Endothelial cell of umbilical vein (primary cell): ENCODE measurements around the gene RNASE13.

ENCODE experiments used
- EZH2 ChIP-seq: IDR thresholded peaks from 2 replicates; pipeline ENCODE4 v1.6.1; 2012; ENCODE audit warnings: borderline replicate concordance, low read depth, mild to moderate bottlenecking, moderate library complexity, low read length, inconsistent platforms; ENCODE audit not compliant: severe bottlenecking
- POLR2A ChIP-seq: IDR thresholded peaks from 2 replicates; pipeline ENCODE4 v1.6.1; 2012; ENCODE audit warnings: low read depth, mild to moderate bottlenecking, control low read depth, low read length

DNA sequence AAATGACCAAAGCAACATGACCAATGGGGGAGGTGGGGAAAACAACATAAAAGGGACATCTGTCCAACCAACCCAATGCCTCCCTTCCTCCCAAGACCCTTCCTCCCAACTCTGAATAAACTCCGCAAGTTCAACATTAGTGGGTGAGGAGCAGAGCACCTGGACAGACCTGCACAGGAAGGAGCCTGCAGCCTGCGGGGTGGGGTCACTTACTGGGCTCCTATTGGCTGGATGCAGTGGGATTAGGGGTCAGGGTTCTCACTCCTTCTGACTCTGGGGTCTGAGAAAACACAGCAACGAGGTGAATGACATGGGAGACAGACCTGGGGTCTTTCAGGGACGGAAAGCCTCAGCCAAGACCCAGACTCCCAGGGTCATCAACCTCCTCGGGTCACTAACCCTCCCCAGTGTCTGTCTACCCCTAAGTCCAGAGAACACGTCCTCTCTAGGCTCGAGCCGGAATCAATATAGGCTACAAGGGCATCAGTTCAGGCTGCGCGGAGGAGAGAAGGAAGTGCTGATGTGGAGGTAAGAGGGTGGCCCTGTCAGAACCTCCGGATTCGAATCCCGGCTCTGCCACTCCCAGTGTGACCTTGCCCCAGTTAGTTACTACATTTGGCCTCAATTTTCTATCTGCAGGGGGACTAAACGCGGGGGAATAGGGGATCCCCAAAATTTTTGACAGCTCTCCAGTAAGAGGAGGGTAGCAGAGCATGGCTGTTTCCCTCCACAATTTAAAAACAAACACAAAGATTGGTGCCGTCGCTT, 10.6 kb downstream of the RNASE13 start:
- TF ChIP-seq EZH2 (no peak), POLR2A (no peak)
